ENCODE results near the gene APBA3.

Gene APBA3

GRCh38 chr19:3782903-3783302, 21.4 kb upstream of the APBA3 start:
- Histone ChIP-seq H3K27ac (ENCODE audit: extremely low read depth, low read depth, low read length) (no peak overlapping the region), H3K4me3 (ENCODE audit: low read depth, low read length) (no peak overlapping the region), H3K4me1 (ENCODE audit: control insufficient read depth, insufficient read depth, low read length) (no peaks in the 10 kb centered on the region), H3K36me3 (ENCODE audit: control insufficient read depth in 2 of 2, insufficient read depth in 1 of 2, low read length in 2 of 2) (no peaks in the 10 kb centered on the region), H3K9me3 (ENCODE audit: control insufficient read depth, insufficient read depth, low read depth, low read length) (no peaks in the 10 kb centered on the region)
- TF ChIP-seq ZNF843 (tag by site-specific recombination; IDR thresholded peaks at IDR 0.05) (no peak), SP3 (tag by site-specific recombination; IDR thresholded peaks at IDR 0.05) (no peak)
- POLR2A ChIA-PET: no interaction called here
- CTCF ChIA-PET: interaction anchor here (0.6 to 0.7 kb wide), 2 partner anchors 425 to 623 kb away, joined by 3 read pairs; no protein-coding TSS in a partner anchor

GRCh38 chr19:3782330-3782729, 20.8 kb upstream of the APBA3 start:
- Histone ChIP-seq H3K4me1 (ENCODE audit: control insufficient read depth, insufficient read depth, low read length) (no peaks in the 10 kb centered on the region), H3K27ac (ENCODE audit: extremely low read depth, low read depth, low read length) (no peak overlapping the region), H3K9me3 (ENCODE audit: control insufficient read depth, insufficient read depth, low read depth, low read length) (no peaks in the 10 kb centered on the region), H3K4me3 (ENCODE audit: low read depth, low read length) (no peak overlapping the region), H3K36me3 (ENCODE audit: control insufficient read depth in 2 of 2, insufficient read depth in 1 of 2, low read length in 2 of 2) (no peaks in the 10 kb centered on the region)
- CTCF ChIA-PET: interaction anchor here (0.7 kb wide), 1 partner anchor 622 kb away, joined by 3 read pairs; no protein-coding TSS in a partner anchor
- POLR2A ChIA-PET: no interaction called here
- TF ChIP-seq KLF8 (tag by site-specific recombination; IDR thresholded peaks at IDR 0.05): peak; percentile 17; the same call in 1 of the 2 replicates
- 0 out of 2 replicates have a peak, but pooled peaks have one; percentile 17 for TF ChIP-seq ZNF280D (tag by site-specific recombination; IDR thresholded peaks at IDR 0.05)
- TF ChIP-seq GFI1B (tag by site-specific recombination; IDR thresholded peaks at IDR 0.05): no peak

DNA sequence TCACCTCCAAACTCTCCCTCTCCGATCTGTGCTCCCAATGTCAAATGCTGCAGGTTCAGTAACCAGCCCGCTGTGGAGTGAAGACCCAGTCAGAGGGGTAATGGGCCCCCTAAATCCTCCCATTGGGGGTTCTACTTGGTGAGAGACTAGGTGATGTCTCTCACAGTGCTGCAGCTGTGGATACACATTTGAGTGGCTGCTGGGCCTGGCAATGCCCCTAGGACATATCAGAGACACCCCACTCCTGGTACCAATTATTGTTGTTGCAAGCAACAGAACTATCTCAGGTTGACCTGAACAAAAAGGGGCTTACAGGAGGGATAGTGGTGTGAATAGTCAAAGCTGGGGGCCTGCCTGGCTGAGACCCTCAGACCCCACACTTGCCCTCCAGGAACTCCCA, 20.1 kb upstream of the APBA3 start:
- Histone ChIP-seq H3K4me1 (ENCODE audit: control insufficient read depth, insufficient read depth, low read length) (no peaks in the 10 kb centered on the region), H3K27ac (ENCODE audit: extremely low read depth, low read depth, low read length) (no peak overlapping the region), H3K9me3 (ENCODE audit: control insufficient read depth, insufficient read depth, low read depth, low read length) (no peaks in the 10 kb centered on the region), H3K4me3 (ENCODE audit: low read depth, low read length) (no peak overlapping the region), H3K36me3 (ENCODE audit: control insufficient read depth in 2 of 2, insufficient read depth in 1 of 2, low read length in 2 of 2) (no peaks in the 10 kb centered on the region)
- TF ChIP-seq SETDB1 (IDR thresholded peaks at IDR 0.05; ENCODE audit: insufficient read length, low read length) (peak; percentile 19), ZNF280D (tag by site-specific recombination; IDR thresholded peaks at IDR 0.05) (0 out of 2 replicates have a peak, but pooled peaks have one; percentile 25), ZNF707 (tag by site-specific recombination; IDR thresholded peaks at IDR 0.05) (peak; percentile 99), BCL11B (tag by site-specific recombination; IDR thresholded peaks at IDR 0.05; ENCODE audit: low read depth) (no peak)
- ChIA-PET POLR2A (no interaction called here), CTCF (no interaction called here)

DNA sequence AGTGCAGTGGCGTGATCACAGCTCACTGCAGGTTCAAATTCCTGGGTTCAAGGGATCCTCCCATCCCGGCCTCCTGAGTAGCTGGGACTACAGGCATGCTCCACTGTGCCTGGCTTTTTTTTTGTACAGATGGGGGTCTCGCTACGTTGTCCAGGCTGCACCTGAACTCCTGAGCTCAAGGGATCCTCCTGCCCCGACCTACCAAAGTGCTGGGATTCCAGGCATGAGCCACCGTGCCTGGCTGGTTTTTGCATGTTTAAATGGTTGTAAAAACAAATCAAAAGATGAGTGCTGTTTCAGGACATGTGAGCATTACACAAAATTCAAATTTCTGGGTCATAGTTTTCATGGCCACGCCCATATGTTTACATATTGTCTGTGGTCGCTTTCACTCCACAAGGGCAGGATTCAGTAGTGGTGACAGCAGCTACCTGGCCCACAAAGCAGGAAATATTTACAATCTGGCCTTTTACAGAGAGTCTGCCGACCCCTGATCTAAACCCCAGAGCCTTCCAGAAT, 19.4 kb upstream of the APBA3 start:
- no peak overlapping the region for H3K4me3 ChIP-seq (ENCODE audit: low read depth, low read length)
- no peaks in the 10 kb centered on the region for H3K9me3 ChIP-seq (ENCODE audit: control insufficient read depth, insufficient read depth, low read depth, low read length)
- H3K4me1 ChIP-seq (ENCODE audit: control insufficient read depth, insufficient read depth, low read length): no peaks in the 10 kb centered on the region
- no peaks in the 10 kb centered on the region for H3K36me3 ChIP-seq (ENCODE audit: control insufficient read depth in 2 of 2, insufficient read depth in 1 of 2, low read length in 2 of 2)
- ChIA-PET POLR2A (interaction anchor here (1.5 kb wide), 1 partner anchor 11 kb away, joined by 6 read pairs; no protein-coding TSS in a partner anchor), CTCF (no interaction called here)
- H3K27ac ChIP-seq (ENCODE audit: extremely low read depth, low read depth, low read length): no peak overlapping the region
- TF ChIP-seq ZNF266 (tag by site-specific recombination; IDR thresholded peaks at IDR 0.05; ENCODE audit: low read depth): peak; percentile 78; the same call in 1 of the 2 replicates
- no peak for TF ChIP-seq ZNF544 (tag by site-specific recombination; IDR thresholded peaks at IDR 0.05)
- TF ChIP-seq ZNF121 (tag by site-specific recombination; IDR thresholded peaks at IDR 0.05): peak; percentile 66; the same call in 1 of the 2 replicates

Measured in HEK293 (cell line).